Measurements from ENCODE around the gene ROBO4.
A peak's percentile ranks its signal among the peaks of the same experiment; 100 is the strongest.

Gene ROBO4

DNA sequence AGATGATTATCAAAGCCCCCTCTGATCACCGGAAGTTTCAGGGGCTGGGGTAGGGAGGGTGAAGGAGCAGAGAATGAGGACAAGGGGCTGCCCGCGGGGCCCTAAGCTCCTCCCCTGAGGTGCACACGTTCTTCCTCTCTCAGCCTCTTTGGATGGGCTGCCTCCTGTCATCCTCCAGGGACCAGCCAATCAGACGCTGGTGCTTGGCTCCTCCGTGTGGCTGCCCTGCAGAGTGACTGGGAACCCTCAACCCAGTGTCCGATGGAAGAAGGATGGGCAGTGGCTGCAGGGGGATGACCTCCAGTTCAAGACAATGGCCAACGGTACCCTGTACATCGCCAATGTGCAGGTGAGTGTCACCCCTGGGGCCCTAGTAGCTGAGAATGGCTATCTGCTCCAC is 24.9 kb downstream of the ROBO4 start:
- no peak for DNase-seq (ENCODE audit: low read depth)

DNA sequence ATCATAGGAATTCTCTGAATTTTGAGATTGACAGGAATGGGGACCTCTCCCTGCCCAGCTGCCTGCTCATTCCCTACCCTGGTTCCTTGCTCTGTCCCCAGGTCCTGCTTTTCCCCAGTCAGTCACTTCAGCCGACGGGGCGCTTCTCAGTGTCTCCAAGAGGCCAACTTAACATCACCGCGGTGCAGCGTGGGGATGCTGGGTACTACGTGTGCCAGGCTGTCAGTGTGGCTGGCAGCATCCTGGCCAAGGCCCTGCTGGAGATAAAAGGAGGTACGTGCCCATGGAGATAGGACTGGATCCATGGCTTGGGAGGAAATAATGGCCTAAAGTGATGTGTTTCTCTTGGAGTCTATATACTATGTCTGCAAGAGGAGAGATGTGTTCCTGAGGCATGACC is 25.4 kb downstream of the ROBO4 start:
- no peak for DNase-seq (ENCODE audit: low read depth)

DNA sequence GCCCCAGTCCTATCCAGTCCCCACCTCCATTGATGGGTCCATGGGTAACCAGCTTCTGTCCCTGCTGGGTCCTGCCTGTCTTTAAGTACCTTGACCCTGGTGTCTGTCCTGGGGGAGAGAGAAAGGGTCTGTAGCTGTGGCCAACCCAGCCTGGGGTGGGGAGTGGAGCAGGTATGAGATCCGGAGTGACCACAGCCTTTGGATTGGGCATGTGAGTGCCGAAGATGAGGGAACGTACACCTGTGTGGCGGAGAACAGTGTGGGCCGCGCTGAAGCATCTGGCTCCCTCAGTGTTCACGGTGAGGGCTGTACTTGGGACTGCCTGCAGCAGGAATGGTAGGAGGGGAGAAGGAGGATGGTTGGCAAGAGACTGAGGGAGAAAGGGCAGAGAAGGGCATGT is 27.2 kb downstream of the ROBO4 start:
- DNase-seq (ENCODE audit: low read depth) = no peak

DNA sequence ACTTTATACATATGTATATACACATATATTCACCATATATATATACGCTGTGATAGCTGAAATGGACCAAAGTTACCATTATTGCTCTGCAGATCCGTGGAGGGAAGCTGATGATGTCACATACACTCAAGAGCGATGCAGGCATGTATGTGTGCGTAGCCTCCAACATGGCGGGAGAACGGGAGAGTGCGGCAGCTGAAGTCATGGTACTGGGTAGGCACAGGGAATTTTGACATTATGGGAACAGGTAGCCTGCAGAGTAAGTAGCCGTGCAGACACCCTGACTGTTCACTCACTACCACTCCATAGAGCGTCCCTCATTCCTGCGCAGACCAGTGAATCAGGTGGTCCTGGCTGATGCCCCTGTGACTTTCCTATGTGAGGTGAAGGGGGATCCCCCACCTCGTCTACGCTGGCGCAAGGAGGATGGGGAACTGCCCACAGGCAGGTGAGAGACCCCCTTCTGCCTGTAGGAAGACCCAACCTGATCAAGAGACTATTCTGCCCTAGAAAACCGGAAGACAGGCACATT is 27.7 kb downstream of the ROBO4 start:
- no peak for DNase-seq (ENCODE audit: low read depth)

DNA sequence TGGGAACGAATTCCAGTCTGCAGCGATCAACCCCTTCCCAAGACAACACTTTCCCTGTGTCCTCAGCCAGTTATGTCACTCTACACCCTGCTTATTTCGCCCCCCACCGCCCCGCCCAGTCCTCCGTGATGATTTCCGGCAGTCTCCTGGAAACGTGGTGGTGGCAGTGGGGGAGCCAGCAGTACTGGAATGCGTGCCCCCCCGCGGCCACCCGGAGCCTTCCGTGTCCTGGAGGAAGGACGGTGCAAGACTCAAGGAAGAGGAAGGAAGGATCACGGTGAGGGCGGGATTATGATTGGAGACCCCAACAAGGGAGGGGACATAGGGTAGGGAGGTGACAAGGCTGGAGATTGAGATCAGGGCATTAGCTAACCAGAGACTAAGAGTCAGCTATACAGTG is 28.3 kb downstream of the ROBO4 start:
- no peak for DNase-seq (ENCODE audit: low read depth)

DNA sequence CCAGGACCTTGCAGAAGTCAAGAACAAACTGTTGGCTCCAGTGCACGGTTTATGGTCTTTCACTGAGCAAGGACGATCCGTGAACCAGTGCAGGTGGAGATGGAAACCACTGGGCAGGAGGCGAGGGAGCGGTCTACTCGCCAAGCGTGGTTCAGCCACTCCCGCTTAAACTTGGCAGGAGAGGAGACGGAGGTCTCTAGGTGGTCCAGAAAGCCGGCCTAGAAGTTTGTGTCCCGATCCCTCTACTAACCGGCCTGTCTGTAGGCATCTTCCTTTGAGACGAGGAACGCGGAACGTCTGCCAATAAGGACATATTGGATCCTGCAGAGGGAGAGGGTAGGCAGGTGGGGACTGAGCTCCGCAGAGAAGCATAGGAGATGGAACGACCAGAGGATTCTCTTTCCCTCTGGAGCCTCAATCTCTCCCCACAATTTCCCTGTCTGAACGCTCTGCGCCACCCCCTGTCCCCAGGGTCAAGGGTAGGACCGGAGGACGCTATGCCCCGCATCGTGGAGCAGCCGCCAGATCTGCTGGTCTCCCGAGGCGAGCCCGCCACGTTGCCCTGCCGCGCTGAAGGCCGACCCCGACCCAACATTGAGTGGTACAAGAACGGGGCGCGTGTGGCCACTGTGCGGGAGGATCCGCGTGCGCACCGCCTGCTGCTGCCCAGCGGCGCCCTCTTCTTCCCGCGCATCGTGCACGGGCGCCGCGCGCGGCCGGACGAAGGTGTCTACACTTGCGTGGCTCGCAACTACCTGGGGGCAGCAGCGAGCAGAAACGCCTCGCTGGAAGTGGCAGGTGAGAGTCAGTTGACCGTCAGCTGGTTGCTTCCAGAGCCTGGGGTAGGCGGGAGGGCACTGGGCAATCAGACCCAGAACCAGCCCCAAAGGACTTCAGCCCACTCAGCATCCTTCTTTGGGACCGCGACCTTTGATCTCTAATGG is 29.1 kb downstream of the ROBO4 start:
- DNase-seq (ENCODE audit: low read depth) = no peak

DNA sequence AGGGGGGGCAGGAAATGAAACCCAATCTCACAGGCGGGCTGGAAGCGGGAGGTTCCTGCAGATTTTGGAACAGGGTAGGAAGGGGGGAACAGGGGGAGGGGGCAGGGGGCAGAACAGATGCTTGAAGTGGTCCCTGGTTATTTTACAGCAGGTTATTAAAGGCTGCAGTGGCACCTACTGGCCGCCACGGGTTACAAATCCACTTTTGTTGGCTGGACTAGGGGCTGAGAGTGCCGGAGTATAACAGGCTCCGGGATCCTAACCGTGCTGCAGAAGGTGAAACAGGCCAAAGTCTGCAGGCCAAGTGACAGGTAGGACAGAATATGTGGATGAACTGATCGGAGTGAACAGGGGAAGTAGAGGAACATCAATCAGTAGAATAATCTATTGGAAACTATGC is 30.0 kb downstream of the ROBO4 start:
- no peak for DNase-seq (ENCODE audit: low read depth)

DNA sequence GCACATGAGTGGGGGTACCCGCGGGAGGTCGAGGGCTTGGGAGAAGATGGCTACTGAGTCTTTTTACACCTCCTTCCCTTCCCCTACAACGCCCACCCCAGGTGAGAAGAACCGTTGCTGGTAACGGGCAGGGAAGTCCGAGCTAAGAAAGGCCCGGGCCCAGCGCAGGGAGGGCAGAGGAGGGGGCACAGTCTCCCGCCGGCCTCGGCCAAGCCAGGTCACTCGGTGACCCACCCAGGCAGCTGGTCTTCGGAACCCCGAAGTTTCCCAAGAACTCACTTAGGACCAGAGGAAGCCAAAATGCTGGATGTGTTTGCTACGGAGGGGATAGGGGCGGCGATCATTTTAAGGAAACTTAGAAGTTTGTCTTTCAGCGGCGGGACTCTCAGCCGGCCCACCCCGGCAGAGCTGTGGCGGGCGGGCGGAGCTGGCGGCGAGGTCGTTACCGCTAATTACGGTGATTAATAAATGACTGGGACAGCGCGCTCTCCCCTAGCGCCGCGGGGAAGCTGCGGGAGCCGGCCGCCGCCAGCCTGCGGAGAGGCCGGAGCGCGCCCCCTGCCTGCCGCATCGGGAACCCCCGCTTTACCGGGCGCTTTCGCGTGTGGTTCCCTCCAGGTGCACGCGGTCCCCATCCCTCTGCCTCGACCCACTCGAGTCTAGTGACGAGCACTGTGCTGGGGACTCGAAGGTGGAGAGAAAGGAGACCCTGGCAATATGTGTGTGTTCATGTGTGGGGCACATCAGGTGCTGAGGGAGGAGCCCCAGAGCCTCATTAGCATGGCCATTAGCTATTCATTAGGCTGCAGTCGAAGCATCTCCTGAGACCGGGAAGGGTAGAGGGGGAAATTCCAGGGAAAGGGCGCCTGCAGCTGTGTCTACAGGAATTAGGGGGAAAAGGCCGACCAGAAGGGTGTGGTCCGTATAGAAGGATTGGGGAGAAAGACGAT is 31.5 kb downstream of the ROBO4 start:
- peak; percentile 27 for DNase-seq (ENCODE audit: low read depth)

DNA sequence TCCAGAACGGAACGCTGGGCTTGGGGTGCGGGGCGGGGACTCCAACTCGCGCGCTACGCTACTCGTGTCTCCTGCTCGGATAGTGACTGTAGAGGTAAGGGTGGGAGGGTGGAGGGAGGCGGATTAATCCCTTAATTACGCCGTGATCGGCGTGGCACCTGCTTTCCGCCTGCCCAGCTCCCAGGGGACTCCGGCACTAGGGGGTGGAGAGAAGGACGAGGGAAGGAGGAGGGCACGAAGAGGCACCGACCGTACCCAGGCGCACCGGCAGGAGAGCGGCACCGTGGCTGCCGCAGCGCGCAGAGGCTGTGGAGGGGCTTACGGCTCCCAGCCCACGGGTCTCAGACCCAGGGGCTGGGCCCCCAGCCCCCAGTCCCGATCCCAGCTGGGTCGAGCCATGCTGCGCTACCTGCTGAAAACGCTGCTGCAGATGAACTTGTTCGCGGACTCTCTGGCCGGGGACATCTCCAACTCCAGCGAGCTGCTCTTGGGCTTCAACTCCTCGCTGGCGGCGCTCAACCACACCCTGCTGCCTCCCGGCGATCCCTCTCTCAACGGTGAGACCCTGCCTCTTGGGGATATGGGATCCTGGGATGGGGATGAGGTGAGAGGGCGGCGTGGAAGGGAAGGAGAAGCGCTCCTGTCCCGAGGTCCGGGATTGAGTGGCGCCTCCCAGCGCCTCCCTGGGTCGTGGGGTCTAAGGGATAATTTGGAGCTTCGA is 32.3 kb downstream of the ROBO4 start, which contains the start of gene ROBO3:
ROBO3 (plus strand) TSS at position 252 of the 721 bp plus-strand sequence; CDS start at position 398, 146 bp downstream.
- no peak for DNase-seq (ENCODE audit: low read depth)

DNA sequence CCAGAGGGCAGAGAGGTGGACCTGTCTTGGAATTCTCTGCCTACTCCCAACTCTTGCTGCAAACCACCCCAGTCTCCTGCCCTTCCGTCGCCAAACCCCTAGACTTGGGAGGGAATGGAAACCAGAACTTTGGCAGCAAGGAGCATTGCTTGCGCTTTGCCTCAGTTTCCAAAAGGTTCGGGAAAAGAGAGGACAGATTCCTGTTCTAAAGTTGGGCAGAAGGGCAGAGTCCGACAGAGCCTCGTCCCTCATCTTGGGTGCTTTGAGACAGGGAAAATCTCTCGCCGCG is 32.8 kb downstream of the ROBO4 start:
- DNase-seq (ENCODE audit: low read depth) = no peak

DNA sequence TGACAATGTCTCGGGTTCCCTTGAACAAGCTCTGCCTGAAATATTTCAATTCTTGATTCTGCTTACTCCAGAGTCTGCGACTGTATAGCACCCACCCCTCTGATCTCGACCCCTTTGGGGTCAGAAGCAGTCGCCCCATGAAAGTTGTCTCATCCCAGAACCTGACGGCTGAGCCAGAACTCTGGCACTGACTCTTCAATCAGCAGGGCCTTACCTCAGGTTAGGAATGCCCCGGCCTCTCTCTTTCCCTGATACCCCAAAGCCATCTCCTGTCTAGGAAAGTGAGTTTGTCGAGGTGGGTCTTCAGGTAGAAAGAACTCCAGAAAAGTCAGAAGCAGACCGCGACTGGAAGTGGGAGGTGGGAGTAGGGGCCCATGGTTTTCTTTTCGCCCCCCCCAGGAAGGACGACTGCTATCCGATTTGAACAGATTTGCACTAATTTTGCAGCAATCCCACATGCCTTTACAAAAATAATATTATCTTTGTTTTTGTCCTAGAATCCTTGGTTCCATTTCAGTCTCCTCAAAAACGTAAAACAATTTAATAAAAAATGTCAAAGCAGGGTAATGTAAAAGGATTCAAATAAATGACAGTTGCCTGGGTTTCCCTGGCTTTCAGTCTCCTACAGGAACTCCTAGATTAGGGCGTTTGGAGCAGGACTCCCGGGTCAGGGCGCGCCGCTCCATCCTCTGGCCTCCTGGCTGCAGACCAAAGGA is 33.3 kb downstream of the ROBO4 start:
- no peak for DNase-seq (ENCODE audit: low read depth)

DNA sequence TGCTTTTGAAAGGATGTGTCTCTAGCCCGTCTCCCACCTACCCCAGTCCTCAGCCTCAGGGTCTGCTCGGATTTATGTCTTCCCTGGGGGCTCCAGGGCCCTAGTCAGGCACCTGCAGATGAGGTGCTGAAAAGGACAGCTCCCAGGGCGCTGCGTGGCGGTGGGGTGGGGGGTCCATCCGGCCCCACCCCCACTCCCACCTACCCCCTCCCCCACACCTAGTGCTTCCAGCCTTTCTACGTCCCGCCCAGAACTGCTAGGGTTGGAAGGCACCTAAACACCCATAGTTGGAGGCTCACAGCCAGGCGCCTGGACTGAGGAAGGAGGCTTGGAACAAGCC is 33.9 kb downstream of the ROBO4 start:
- DNase-seq (ENCODE audit: low read depth) = no peak

DNA sequence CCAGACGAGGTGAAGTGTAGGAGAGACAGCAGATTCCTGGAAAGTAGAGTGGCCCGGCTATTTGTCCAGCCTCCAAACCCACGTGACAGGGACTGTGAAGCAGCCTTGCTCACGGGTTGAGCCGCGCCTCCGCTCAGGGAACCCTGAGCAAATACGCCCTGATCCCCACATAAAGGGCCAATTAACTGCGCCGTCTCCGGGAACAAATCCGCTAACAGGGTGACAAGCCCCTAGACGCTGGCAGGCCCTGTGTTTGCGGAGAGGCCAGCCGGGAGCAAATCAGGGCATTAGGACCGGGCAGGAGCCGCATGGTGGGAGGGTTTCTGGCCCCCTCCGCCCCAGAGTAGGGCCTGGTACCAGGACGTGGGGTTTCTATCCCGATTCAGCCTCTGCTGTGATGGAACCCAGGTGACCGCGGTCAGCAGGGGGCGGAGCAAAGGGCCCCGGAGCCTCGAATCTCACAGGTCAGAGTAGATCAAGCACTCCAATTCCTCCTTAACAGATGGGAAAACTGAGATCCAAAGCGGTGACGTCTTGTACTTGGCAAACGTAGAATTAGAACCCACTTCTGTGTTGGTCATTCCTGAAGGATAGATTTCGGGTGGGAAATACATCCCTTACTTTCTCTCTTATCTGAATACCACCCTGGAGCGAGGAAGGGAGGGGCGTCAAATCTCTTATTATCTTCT is 34.4 kb downstream of the ROBO4 start:
- DNase-seq (ENCODE audit: low read depth) = no peak

DNA sequence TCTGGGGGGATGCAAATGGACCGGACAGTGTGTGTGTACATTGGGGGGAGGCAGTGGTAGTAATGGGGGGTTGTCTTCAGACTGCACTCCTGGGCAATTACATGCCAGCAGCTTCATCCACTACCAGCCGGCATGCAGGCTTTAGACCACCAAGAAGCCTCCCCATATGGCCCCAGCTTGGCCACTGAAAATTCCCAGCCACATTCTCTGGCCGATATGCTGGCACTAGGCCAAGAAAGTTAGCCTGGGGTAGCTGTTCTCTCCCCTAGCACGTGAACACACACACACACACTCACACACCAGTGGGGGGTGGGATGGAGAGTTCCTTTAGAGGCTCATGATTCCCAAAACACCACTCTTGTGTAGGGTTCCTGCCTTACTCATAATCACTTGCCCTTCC is 36.0 kb downstream of the ROBO4 start:
- no peak for DNase-seq (ENCODE audit: low read depth)

DNA sequence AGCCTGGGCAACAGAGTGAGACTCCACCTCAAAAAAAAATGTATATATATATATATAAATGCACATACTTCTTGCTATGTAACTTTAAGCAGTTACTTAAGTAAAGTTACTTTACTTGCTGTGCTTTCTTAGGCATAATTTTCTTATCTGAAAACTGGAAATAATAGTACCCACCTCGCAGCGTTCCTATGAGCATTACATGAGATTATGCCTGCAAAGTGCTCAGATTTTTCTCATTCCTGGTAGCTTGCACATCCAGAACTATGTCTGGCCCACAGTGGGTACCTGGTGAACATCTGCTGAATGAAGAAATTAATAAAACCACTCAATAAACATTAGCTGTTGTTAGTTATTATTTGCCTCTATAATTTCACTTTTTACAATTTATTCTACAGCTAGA is 38.5 kb downstream of the ROBO4 start:
- no peak for DNase-seq (ENCODE audit: low read depth)

DNA sequence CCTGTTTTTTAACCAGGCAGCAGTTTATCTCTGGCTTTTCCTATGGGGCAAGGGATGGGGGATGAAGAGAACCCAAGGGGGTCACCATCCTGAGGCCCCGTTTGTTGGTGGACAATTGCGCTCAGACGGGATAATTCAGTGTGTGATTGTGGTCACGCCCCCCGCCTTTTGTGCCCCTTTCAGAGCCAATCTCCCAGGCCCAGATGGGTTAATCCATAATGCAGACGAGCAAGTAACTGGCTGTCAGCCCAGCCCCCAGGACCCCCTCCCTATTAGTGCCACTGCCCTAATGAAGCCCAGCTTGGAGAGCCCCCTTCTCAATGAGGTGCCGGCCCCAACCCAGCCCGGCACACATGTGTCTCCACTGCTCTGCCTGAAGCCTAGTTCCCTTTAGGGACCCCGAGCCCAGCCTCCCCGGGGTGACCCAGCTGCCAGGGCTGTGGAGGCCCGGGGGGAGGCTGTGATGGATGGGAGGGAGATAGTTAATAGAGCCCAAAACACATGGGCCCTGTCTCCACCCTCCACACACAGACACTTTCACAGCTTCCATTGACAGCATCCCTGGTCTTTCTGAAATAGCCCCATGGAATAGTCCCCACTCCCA is 51.5 kb downstream of the ROBO4 start:
- DNase-seq (ENCODE audit: low read depth) = no peak

DNA sequence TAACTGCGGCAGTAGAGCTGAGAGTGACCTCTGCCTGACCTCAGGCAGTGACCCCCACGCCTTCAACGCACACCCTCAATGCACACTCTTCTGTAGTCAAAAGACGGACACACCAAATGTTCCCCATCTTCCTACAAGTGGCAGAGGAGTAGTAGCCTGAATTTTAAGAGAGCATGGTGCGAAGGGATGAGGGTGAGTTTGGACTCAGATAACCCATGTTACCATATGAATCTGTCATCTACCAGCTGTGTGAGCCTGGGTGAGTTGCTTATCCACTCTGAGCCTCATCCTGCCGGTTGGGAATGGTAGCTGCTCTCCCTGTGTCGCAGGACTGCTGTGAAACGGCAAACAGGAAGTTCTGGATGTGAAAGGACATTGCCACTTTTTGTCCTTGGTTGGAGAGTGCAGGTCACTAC is 53.0 kb downstream of the ROBO4 start:
- DNase-seq (ENCODE audit: low read depth) = no peak

DNA sequence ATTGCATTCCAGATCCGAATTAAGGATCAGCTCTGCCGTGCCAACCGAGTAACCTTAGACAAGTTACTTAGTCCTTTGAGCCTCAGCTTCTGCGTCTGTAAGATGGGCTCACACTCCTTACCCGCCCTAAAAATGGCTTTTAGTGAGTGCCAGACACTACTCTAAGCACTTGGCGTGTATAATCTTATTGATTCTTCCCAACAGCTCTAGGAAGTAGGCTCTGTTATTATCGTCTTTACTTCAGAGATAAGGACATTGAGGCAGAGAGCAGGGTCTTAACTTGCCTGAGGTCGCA is 54.1 kb downstream of the ROBO4 start:
- DNase-seq (ENCODE audit: low read depth) = no peak

DNA sequence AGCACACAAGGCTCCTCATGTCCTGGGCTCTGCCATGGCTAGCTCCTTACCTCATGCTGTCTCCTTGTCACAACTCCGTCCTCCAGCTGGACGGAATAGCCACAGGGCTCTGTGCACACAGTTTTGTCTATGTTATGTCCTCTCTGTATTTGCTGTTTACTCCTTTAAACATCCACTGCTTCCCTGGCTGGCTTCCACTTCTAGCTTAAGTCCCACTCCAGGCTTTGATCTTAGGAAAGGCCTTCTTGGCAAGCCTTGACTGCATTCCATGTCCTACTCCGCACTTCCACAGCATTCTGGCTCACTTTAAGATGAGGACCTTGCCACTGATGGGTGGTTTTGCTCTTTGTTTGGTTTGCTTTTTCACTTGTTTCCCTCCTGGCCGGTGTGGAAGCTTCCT is 55.4 kb downstream of the ROBO4 start:
- DNase-seq (ENCODE audit: low read depth) = no peak

DNA sequence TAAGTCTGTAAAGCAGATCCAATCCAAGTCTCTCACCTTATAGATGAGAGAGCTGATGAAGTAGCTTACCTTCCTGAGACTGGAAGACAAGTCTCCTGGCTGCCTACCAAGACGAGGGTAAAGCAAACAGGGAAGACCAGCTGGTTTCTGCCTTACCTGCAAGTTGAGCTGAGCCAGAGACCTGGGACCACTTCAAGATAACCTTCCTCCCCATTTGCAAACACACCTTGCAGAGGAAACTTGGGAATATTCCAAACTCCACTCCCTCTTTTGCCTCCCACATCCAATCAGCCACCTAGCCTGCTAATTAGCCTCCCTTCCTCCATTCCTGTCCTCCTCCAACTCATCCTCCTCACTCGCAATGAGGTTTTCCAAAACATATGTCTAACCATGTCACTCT is 55.8 kb downstream of the ROBO4 start:
- DNase-seq (ENCODE audit: low read depth) = no peak

DNA sequence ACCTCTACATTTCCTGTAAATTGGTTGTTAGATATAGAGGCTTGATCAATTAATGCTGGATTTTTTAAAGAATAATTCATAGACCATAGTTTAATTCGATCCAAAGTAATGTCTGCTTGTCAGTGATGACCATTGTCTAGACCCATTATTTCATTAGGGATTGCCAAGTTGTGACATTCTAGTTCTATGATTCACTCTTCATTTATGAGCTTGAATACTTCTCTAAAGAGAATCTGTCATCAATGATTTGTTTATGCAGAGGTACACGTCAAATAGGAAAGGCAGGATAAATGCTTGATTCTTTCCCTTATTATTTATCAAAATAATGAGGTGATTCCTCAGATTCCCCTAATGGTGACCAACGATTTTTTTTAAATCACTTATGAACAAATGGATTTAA is 56.5 kb downstream of the ROBO4 start:
- DNase-seq (ENCODE audit: low read depth) = no peak
